COR-L47 (cell line): ENCODE data around the gene POM121L2.

Experiments used
- DNase-seq: peaks from one replicate; lab custom pipeline; 2025; lab: John Stamatoyannopoulos, UW

Gene POM121L2

DNA sequence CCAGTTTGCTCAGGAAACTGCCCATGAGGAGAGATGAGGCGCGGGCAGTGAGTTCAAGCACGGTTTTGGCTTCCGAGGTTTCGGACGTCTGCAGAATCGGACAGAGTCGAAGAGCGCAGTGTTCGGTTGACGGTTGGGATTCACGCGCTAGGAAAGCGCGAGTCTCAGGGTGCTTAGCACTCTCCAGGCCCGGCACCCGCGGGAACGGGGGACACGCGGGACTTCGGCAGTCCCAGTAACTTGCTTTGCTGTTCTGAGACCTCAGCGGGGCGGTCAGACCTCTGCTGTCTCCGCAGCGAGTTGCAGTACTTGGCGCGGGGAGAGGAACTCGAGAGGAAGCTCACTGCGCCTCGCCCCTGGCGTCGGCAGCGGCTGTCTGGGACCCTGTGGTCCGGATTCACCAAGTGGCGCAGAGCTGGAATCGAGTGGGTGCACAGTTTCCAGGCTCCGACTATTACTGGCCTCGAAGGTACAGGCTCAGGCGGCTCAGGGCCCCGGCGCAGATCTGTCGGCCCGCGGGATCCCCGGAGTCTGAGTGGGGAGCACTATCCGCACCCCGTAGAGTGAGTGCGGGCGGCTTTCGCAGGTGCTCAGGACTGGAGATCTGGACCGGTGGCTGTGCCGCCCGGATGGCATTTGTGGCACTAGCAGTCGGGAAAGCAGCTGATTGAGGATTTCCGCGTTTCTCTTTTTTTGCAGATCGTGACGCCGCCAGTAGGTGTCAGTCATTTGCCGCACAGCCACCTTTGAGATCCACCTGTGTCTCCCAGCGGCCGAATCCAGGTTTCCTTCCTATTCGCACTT is at the start of gene POM121L2:
Gene POM121L2 (minus strand): TSS at position 128 of the 804 bp plus-strand sequence. CDS start 103 bp downstream, at position 25.
- DNase-seq, result peak; percentile 55

GRCh38 chr6:27359231-27359630 is 47.2 kb upstream of the POM121L2 start:
- DNase-seq, result no peak

GRCh38 chr6:27358786-27359185 is 46.7 kb upstream of the POM121L2 start:
- DNase-seq, result no peak

GRCh38 chr6:27352850-27353249 is 40.8 kb upstream of the POM121L2 start:
- no peak for DNase-seq

DNA sequence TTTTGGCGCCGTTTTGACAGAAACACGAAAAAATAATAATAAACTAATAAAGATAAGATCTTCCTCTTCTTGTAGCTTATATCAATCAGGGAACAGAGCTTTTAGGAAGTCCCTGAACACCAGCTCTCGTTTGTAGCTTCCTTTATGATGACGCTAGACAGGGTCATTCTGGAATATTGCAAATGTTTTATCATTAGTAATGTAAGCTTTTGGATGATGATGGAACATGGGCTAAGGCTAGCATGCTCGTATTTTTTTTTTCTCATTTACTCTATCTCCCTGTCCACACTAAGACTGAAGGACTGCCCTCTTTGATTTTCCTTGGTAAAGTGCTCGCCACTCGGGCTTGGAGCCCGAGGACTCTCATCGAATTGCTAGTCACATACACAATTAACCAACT is 22.1 kb upstream of the POM121L2 start:
- DNase-seq, result no peak

- no peak for DNase-seq
Observed at GRCh38 chr6:27333642-27334040, 21.6 kb upstream of the POM121L2 start.

- DNase-seq, result peak; percentile 17
Observed at GRCh38 chr6:27332692-27333641, 20.9 kb upstream of the POM121L2 start.

- DNase-seq, result no peak
Observed at GRCh38 chr6:27327023-27327738, 15.1 kb upstream of the POM121L2 start.

DNA sequence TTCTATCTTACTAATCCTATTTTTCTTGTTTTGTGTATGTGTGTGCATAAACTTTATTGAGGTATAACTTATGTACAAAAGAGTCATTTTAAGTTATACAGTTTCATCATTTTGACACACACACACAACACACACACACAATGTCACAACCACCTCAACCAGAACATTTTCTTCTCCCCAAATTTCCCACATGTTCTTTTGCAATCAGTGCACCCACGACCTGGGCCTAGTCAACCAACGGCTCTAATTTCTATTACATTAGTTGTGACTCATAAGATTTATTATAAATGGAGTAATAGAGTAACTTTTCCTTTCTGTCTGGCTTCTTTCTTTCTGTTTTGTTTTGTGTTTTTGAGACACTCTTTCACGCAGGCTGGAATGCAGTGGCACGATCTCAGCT is 9.8 kb upstream of the POM121L2 start:
- no peak for DNase-seq

- no peak for DNase-seq
Observed at GRCh38 chr6:27321370-27321769, 9.3 kb upstream of the POM121L2 start.

GRCh38 chr6:27318973-27319372 is 6.9 kb upstream of the POM121L2 start:
- DNase-seq, result no peak

- DNase-seq, result no peak
Observed at GRCh38 chr6:27314046-27314445, 2.0 kb upstream of the POM121L2 start.

DNA sequence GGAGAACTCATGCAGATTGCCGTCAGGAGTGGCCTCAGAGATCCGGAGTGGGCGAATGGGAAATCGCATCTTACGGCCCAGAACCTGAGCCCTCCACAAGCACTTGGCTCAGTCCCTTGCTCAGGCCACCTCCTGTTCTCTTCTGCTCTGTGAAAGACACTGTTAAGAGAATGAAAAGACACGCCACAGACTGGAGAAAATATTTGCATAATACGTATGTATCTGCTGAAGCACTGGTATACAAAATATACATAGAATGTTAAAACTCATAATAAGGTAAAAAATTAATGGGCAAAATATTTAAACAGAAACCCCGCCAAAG is 838 bp upstream of the POM121L2 start:
- DNase-seq, result no peak

DNA sequence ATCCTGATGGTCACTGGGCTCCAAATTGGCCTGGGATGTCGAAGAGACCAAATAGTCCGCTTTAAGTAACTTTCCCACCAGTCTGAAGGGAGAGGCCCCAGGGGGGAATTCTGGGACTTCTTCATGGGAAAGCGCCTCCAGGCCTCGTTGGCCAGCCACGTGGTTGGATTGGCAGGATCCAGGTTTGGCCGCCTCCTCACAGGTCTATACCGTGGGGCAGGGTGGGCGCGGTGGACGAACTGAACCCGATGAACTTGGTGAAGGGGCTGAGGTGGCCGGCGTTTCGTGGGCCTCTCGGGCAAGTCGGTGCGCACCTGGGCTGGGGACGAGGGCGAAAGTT is 297 bp downstream of the POM121L2 start:
- DNase-seq, result no peak

DNA sequence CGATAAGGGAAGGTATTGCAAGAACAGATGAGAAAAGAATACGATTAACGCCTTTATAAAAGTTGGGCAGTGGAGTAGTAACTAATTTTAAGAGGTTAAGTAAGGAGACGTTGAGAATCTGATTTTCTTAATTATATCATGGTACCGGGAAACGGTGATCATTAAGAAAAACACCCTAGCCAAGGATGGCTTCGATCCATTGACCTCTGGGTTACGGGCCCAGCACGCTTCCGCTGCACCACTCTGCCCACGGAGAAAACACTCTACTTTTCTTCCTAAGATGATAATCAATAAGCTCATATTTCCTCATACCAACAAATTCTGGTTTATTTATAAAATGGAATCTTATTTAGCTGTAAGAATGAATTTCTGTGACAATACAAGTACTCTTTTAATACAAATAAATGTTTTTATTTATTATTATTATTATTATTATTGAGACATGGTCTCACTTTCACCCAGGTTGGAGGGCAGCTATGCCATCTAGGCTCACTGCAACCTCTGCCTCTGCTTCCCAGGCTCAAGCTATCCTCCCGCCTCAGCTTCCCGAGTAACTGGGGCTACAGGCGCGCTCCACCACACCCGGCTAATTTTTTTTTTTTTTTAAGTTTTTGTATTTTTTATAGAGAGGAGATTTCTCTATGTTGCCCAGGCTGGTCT is 8.3 kb downstream of the POM121L2 start:
- DNase-seq, result no peak

DNA sequence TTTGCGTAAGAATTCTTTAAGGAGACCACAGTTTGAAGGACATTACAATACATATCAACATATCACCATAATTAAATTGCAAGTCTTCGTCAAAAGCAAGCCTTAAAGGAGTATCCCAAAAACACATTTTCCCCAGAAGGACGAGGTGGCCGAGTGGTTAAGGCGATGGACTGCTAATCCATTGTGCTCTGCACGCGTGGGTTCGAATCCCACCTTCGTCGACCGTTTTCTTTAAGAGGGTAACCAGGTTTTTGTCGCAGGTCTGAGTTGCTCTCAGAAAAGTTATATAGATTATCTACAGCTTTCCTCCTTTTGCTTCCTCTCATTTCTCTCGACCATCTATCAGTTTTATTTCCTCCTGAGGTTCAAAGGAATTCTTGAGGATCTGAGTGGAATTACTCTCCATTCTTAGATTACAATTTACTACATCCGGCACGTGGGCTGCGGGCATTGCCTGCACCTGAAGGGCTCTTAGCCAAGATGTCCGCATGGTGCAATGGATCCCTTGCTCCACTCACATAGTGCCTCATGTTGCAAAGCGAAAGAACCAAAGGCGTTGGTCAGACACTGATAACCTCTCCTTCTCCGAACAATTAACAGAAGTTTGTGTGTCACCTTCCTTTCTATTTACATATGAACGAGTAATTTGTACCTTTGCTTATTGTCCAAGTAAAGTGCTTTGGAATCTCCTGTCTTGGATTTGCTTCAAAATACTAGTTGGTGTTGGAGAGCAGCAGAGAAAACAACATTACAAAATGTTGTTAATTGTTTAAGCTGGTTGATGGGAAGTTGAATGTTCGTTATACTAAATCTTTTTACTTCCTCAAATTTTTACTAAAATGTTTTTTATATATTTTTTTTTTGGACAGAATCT is 14.0 kb downstream of the POM121L2 start:
- DNase-seq, result no peak

- no peak for DNase-seq
Observed at GRCh38 chr6:27297484-27297856, 14.6 kb downstream of the POM121L2 start.

DNA sequence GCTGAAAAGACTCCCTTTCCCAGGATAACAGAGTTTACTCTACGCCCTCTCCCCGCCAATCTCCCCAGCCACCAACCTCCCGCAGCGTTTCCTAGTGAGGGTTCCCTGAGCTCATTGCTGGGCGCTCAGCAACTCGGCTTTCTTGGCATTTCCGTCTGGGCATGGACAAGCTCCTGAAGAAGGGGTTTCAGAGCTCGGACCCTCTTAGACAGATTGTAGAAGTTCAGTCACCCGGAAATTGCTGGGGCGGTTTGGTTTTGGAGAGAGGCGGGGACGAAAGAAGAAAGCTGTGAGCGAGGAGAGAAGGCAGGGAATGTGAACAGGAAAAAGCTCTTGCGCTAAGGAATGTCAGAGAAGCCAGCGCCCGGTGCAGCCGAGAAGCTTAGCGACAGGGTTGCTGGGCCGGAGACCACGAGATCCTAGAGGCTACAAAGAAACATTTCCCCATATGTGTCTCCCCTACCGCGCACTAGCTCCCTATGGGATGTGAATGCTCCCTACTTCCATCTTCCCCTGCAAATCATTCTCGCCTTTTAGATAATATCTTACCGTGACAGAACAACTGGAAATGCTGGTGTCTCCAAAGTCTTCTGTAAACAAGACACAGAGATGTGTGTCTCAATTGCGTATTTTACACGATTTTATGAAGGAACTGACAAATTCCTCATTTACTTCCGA is 15.8 kb downstream of the POM121L2 start:
- no peak for DNase-seq

DNA sequence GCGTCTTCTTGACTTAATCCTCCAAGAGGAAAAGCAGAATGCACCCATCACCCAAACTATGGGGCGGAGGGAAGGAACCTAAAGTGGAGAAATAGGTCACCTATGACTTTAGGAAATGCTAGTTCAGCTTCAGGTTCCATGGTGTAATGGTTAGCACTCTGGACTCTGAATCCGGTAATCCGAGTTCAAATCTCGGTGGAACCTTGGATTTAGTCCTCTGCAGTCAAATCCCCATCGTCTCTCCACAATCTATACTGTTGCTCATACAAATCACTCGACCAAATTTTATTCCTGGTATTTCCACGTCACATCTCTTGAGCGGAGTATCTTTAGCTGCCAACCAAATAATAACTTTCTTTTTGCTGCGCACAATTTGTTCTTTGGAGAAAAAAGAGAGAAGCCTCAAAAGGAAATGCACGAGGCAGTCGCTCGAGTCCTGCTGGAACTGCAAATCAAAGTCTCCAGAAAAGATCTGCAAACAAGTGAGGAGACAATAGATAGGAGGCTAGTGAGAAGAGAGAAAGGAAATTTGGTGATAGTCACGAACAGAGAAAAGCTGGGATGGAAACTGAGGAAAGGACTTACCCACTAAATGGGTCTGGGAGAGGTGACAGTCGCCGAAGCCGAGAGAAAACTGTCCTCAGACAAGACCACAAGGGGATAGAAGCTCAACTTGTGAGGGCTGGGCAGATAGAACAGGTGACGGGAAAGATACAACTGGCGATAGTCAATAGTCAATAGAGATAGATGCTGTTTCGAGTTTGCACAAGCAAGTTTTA is 16.6 kb downstream of the POM121L2 start:
- DNase-seq, result no peak

DNA sequence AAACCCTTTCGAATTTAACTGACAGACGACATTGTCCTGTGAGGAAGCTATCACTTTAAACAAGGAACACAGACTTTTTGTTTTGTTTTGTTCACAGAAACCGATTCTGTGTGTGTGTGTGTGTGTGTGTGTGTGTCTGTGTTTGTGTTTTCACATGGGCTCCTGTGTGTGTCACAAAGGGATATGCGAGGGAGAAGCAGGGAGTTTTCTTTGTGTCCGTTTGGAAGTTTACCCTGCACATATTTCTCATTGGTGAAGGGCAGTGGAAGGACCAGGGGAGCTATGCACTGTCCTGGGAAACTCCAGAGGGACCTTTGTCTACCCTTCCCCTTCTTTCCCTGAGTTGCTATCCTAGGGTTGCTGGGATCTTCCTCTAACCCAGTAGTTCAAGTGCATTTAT is 17.7 kb downstream of the POM121L2 start:
- no peak for DNase-seq
